ENCODE results near the gene RASGRP4. TPM values are rescaled to one million over a fixed set of nuclear protein-coding genes. Genes with fewer than 3 reads are reported as not detected.
"Not testable (repeated sequence)": the region's sequence is repeated elsewhere in the genome, so short reads cannot be mapped to it uniquely, and the experiment has no call there.

The RASGRP4 gene
- total and polyA plus RNA-seq, 8 donors = 2.0 to 23.8 (median 2.8) TPM

GRCh38 chr19:38434549-38435051 lies 8.6 kb upstream of the RASGRP4 start:
- DNase-seq (peak in 1 of 4 donors; percentile 68), ATAC-seq (no peak)
- TF ChIP-seq CTCF (IDR thresholded peaks at IDR 0.05) = no peak
- peaks cover 0 to 11% of the 10 kb centered on the region in 2 donors for H3K4me1 ChIP-seq
- no peak overlapping the region for H3K4me3 ChIP-seq
- H3K27ac ChIP-seq = no peak overlapping the region
- peaks cover 12 to 68% of the 10 kb centered on the region in 2 donors for H3K27me3 ChIP-seq
- no peaks in the 10 kb centered on the region for H3K9me3 ChIP-seq
- H3K36me3 ChIP-seq = no peaks in the 10 kb centered on the region
- intact Hi-C loops (cut with DNase I) = no loop called here

- no peak for TF ChIP-seq CTCF (IDR thresholded peaks at IDR 0.05)
- intact Hi-C loops (cut with DNase I) = no loop called here
- Histone ChIP-seq H3K4me1 (peaks cover 0 to 11% of the 10 kb centered on the region in 2 donors), H3K36me3 (no peaks in the 10 kb centered on the region), H3K27ac (no peak within 1 kb of the TSS), H3K27me3 (peaks cover 12 to 68% of the 10 kb centered on the region in 2 donors), H3K4me3 (no peak within 1 kb of the TSS), H3K9me3 (no peaks in the 10 kb centered on the region)
- peak; percentile 78 for ATAC-seq
- DNase-seq = peak in 3 of 4 donors; percentile 20 to 94 (median 69)
These were observed 7.3 kb upstream of the RASGRP4 start, which contains the start of gene RYR1 for GRCh38 chr19:38433268-38433733. RYR1 (plus strand) TSS chr19:38433691; CDS start chr19:38433830, 139 bp downstream.

- DNase-seq (no peak), ATAC-seq (no peak)
- TF ChIP-seq CTCF (IDR thresholded peaks at IDR 0.05) = no peak
- Histone ChIP-seq H3K27me3 (peaks cover 12 to 56% of the 10 kb centered on the region in 2 donors), H3K9me3 (no peaks in the 10 kb centered on the region), H3K27ac (no peak overlapping the region), H3K4me1 (peaks cover 0 to 18% of the 10 kb centered on the region in 2 donors), H3K4me3 (no peak overlapping the region), H3K36me3 (no peaks in the 10 kb centered on the region)
- intact Hi-C loops (cut with DNase I) = no loop called here
These were observed 4.9 kb upstream of the RASGRP4 start for GRCh38 chr19:38430931-38431330.

- Histone ChIP-seq H3K9me3 (no peaks in the 10 kb centered on the region), H3K27me3 (peaks cover 12 to 55% of the 10 kb centered on the region in 2 donors), H3K4me1 (peaks cover 0 to 18% of the 10 kb centered on the region in 2 donors), H3K36me3 (no peaks in the 10 kb centered on the region), H3K27ac (no peak overlapping the region), H3K4me3 (no peak overlapping the region)
- intact Hi-C loops (cut with DNase I) = no loop called here
- no peak for TF ChIP-seq CTCF (IDR thresholded peaks at IDR 0.05)
- ATAC-seq = no peak
- no peak for DNase-seq
These were observed 3.8 kb upstream of the RASGRP4 start for GRCh38 chr19:38429811-38430156.

- H3K9me3 ChIP-seq = no peaks in the 10 kb centered on the region
- ATAC-seq (no peak), DNase-seq (no peak)
- TF ChIP-seq CTCF (IDR thresholded peaks at IDR 0.05) = no peak
- H3K27ac ChIP-seq = no peak overlapping the region
- peaks cover 0 to 21% of the 10 kb centered on the region in 2 donors for H3K4me1 ChIP-seq
- H3K4me3 ChIP-seq = no peak overlapping the region
- H3K27me3 ChIP-seq = peaks cover 12 to 50% of the 10 kb centered on the region in 2 donors
- intact Hi-C loops (cut with DNase I) = no loop called here
- no peaks in the 10 kb centered on the region for H3K36me3 ChIP-seq
These were observed 3.2 kb upstream of the RASGRP4 start for GRCh38 chr19:38429055-38429810.

GRCh38 chr19:38427035-38427677 lies 1.1 kb upstream of the RASGRP4 start:
- peaks cover 0 to 31% of the 10 kb centered on the region in 2 donors for H3K27me3 ChIP-seq
- H3K27ac ChIP-seq; ATAC-seq; DNase-seq; intact Hi-C loops (cut with DNase I); H3K36me3 ChIP-seq; H3K9me3 ChIP-seq; H3K4me3 ChIP-seq: not testable (repeated sequence)
- H3K4me1 ChIP-seq = peaks cover 0 to 18% of the 10 kb centered on the region in 2 donors

Measured in left lung (tissue), 10 donors.